HG02885 (cell line): ENCODE data around the gene KRT15.

Experiments used
- ATAC-seq: cut with Tn5 transposase; IDR thresholded peaks from one replicate; pipeline ENCODE4 v1.9.1; 2021; ENCODE audit warnings: mild to moderate bottlenecking; ENCODE audit not compliant: unreplicated experiment, poor library complexity

The KRT15 gene

DNA sequence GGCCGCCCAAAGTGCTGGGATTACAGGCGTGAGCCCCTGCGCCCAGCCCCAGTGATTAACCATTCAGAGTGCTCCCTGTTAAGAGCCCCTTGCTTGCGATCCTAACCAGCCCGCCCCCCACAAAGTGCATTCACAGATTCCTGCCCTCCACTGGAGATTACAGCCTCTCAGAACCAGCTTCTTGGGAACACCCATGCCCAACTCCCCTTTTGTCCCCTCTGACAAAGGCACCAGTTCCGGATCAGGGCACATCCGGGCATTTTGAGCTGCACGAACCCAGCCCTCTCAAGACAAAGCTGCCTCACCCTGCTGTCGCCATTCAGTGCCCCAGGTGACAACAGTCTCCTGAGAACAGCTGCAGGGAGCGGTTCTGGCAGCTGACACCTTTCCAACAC lies 10.3 kb upstream of the KRT15 start:
- ATAC-seq = no peak

GRCh38 chr17:41527063-41528023 lies 8.7 kb upstream of the KRT15 start:
- no peak for ATAC-seq

- ATAC-seq = no peak
These were observed 5.6 kb upstream of the KRT15 start for GRCh38 chr17:41524261-41524660.

- no peak for ATAC-seq
These were observed 5.1 kb upstream of the KRT15 start for GRCh38 chr17:41523787-41524186.

DNA sequence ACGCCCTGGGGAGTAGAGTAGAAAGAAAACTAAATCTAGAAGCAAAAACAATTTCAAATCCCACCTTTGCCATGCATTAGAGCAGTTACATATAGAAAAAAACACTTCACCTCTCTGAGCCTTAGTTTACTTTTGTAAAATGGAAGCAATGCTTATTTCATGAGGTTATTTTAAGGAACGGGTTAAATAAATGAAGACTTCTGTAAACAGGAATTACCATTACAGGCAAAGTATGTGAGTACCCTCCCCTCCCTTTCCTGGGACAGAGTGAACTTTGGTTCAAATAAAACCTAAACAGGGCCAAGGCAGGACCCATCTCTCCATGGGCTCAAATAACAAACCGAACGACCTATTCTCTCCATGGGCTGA lies 4.5 kb upstream of the KRT15 start:
- no peak for ATAC-seq

DNA sequence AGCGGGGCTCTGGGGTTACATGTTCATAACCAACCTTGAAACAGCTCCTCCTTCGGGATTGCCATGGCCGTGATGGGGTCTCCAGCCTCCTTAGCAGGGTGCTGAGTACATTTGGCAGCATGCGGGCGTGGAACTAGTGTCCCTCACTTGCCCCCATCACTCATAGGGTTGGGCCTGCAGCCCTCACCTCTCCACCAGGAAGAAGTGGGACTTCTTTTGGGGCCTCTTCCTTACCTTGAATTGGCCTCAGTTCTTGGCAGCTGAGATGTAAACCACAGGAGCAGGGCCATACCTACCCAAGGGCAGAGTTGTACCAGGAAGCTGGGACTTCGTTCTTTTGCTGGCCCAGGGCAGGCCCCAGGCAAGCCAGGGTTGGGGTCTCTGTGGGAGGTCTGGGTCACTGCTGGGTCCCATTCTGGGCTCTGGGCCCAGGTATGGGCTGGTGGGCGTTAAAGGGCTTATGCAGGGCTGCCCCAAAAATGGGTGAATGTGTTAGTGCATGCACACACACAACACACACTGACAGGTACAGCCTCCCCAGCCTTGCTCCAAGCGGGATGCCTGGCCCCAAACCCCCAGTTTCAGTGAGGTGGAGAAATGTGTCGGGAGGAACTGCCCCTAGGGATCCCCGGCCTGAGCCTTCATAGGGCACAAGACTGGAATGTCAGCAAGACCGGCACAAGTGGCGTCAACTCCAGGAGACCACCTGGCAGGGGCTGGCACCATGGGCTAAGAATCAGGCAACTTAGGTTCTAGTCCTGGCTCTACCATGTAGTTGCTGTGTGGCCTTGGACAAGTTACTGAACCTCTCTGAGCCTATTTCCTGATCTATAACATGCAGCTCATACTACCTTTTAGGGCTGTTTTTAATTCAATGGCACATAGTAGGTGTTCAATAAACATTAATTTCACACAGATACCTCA lies 3.9 kb upstream of the KRT15 start:
- no peak for ATAC-seq

GRCh38 chr17:41521574-41522261 lies 3.0 kb upstream of the KRT15 start:
- no peak for ATAC-seq

DNA sequence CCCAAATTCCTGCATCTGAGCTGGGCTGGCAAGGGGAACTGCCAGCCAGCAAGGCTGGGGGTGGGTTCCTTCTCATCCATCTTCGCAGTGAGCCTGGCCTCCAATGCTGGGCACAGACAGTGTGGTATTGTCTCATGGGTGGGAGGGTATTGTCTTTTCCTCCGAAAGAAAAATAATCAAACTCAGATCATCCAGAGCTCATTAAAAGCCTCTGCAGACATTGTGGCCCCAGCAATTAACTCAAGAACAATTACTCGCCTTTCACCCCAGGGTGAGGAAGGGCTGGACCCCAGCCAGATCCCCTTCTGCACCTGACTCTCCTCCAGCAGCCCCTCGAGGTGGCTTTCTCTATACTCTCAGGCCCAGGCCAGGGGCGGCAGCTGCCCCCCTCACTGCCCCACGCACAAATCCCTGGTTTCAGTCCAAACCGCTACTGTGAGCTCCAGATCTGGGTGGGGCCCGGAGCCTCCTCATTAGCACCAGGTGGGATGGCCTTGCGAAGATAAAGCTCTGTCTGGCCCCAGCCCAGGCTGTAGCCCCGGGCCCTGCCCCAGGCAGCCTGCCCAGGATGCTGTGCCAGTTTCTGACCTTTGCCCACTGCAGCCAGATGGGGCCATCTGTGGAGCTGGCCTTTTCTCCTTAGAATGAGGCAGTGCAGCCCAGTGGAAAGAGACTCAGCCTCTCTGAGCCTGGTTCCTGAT lies 2.3 kb upstream of the KRT15 start:
- no peak for ATAC-seq

GRCh38 chr17:41519501-41520224 lies 973 bp upstream of the KRT15 start:
- ATAC-seq = no peak

DNA sequence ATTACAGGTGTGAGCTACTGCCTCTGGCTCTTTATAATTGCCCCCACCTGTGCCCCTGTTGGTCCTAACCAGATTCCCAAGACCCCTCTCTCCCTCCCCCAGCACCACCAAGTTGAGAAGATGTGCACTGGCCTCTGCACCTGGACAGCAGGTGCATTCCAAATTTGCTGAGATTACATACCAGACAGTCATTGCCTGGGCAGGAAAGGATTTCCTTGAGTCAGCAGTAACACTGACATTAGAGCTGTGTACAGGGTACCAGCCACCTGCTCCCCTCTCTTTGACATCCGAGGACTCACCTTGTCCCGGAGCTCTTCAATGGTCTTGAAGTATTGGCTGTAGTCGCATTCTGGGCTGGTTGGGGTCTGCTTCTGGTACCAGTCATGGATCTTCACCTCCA lies 659 bp downstream of the KRT15 start:
- ATAC-seq = no peak

DNA sequence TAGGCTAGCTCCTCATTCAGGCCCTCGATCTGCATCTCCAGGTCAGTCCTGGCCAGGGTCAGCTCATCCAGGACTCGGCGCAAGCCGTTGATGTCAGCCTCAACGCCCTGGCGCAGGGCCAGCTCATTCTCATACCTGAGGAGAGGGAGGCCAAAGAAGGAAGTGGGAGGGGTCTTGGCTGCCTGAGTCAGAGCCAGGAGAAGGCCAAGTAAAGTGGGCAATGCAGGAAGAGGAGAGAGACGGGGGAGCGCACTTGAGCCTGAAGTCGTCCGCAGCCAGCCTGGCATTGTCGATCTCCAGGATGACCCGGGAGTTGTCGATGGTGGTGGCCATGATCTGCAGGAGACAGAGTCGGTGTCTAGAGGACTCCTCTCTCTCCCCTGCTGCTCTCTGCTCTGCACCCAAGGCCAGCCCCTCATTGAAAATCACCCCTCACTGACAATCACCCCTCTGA lies 1.8 kb downstream of the KRT15 start:
- no peak for ATAC-seq

GRCh38 chr17:41516147-41516829 lies 2.4 kb downstream of the KRT15 start:
- ATAC-seq = no peak

DNA sequence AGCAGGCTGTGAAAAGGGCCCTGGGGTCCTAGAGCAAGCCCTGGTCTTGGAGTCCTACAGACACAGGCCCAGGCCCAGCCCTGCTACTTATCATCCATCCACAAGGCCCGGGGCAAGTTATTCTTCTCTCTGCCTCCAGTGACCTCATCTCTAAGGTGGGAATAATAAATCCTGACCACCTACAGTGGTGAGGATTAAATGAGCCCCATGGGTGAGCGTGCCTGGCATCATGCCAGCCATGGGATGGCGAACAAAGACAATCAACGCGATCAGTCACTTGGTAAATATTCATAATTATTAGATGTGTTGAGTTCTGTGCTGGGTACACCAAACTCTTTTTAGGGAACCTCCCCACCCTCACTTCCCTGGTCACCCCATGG lies 5.5 kb downstream of the KRT15 start:
- no peak for ATAC-seq

- no peak for ATAC-seq
These were observed 6.0 kb downstream of the KRT15 start for GRCh38 chr17:41512546-41513167.

- ATAC-seq = no peak
These were observed 7.0 kb downstream of the KRT15 start for GRCh38 chr17:41511716-41512115.

- no peak for ATAC-seq
These were observed 7.6 kb downstream of the KRT15 start for GRCh38 chr17:41511116-41511515.

GRCh38 chr17:41510251-41511065 lies 8.2 kb downstream of the KRT15 start:
- ATAC-seq = no peak
